Activated CD8-positive, alpha-beta memory T cell treated with anti-CD3 and anti-CD28 coated beads for 24 hours (primary cell): Measurements from ENCODE around the gene FARSB.

Experiments
- DNase-seq: peaks from one replicate; pipeline ENCODE4 v3.0.0-alpha.2; 2020

Gene FARSB

GRCh38 chr2:222656526-222657446, 894 bp upstream of the FARSB start:
- DNase-seq = no peak

GRCh38 chr2:222653280-222653679, 2.6 kb downstream of the FARSB start:
- no peak for DNase-seq

DNA sequence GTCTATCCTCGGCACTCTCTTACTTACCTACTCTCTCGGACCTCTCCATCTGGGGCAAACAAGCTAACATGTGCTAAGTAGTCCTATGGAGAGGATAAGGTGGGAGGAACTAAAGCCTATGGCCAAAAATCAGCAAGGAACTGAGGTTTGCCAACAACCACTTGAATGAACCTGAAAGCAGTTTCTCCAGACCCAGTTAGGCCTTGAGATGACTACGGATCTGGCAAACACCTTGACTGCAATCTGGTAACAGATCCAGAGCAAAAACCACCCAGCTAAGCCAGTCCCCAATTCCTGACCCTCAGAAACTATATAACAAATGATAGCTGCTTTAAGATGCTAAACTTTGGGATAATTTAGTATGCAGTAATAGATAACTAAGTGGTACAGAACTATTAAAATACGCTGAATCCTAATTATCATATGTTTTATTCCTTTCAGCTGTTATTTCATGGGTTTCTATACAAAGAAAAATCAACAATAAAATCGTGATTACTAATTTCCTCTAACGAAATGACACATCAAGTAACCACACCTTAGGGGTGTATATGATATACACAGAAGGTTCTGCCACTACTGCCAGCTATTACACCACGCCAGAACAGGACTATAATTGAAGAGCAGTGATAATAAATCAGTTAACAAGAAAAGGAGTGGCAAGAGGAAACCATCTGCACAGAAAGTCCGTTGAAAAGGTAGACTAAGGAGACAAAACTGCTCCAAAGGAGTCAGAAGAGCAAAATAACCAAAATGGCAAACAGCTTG, 3.2 kb downstream of the FARSB start:
- DNase-seq = no peak

DNA sequence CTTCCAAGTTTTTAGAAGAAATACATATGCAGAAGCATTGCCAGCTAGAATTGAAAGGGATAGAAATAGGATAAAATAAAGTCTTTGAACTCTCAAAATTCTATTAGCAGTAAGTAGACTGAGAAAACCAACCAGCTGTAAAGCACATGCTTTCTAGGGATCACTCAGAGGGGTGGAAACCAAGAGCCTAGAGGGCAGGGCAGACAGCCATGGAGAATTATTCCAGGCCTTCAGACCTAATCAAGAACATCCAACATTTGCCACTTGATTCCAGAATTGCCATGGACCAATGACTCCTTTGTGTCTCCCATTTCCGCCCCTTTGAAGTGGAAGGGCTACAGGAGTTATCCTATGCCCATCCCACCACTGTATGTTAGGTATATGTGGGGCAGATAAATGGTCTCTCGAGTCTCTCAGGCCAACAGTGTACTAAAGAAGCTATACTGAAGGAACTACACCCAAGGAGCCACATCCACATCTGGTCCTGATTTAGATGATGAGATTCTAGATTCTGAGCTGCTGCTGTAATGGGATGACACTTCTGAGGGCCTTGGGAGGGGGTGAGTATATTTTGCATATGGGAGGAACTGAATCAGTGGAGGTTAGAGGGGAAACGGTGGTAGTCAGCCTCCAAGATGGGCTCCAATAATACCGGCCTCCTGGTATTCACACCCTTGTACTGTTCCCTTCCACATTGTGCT, 4.0 kb downstream of the FARSB start:
- DNase-seq = no peak

- DNase-seq = no peak
Observed at GRCh38 chr2:222649801-222650200, 6.1 kb downstream of the FARSB start.

DNA sequence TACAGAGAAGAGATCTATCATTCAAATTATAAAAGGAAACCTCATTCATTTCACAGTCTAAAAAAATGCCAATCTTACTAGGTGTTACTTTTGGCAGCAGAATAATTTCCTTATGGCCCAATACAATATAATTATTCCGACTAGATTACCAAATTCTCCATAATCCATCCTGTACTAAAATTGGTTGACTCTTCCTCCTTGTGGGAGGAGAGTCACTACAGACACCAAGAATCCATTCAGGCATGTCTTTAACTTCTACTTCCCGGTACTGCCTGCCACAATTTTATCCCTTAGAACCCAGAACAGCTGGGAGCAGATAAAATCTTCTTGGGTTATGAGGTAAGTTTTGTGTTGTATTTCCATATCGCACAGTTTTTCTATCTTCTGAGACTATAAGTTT, 9.9 kb downstream of the FARSB start:
- DNase-seq = no peak

GRCh38 chr2:222643134-222643533, 12.8 kb downstream of the FARSB start:
- DNase-seq = no peak

GRCh38 chr2:222641336-222641735, 14.6 kb downstream of the FARSB start:
- no peak for DNase-seq

DNA sequence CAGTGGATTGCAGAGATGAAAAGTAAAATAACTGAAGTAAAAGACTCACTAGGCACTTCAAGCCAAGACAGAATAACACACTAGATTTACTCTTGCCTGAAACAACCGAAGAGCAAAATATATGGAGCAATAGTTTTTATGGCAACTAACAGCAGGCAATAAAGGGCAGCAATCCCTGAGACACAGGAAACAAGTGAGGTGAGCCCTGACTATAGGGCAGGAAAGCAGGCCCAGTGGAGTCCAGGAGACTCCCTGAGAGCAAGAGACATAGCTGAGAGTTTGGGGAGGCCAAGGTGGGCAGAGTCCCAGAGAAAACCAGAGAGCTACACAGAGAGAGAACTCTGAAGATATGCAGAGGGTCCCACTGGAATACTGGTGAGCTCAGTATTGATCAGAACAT, 18.8 kb downstream of the FARSB start:
- no peak for DNase-seq

DNA sequence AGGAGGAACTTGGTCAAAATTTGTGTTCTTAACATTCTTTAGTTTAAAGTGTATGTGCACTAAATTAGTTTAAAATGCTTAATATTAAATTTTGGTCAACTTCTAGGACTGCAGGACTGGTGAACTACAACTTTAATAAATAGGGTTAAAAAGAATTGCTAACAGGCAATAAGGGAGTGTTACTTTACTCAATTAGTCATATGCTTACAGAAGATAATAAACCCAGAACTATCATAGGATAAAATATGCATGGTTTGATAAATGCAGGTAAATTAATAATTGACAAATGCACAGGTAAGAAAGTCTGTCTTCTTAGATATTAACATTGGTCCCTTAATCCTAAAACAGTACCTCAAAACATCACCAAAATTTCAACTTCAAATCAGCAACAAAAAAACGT, 20.6 kb downstream of the FARSB start:
- DNase-seq = no peak

DNA sequence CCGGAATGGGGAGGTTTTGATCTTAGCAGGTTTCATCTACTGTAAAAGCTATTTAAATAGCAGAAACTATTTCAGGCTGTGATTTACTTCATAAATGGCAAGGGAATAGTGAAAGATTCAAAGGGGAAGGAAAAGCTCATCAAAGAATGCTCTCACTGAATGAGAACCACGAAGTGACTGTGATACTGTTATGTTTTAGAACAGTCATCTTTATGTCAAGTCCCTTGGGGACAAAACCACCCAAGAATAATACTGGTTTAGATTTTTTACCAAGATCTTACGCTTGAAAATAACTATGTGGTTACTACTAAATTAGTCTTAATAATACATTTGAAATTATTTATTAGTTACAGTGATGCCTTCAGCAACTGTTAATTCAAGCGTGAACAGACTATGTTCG, 28.1 kb downstream of the FARSB start:
- DNase-seq = no peak

GRCh38 chr2:222623756-222624309, 32.1 kb downstream of the FARSB start:
- no peak for DNase-seq

GRCh38 chr2:222622910-222623309, 33.0 kb downstream of the FARSB start:
- no peak for DNase-seq

DNA sequence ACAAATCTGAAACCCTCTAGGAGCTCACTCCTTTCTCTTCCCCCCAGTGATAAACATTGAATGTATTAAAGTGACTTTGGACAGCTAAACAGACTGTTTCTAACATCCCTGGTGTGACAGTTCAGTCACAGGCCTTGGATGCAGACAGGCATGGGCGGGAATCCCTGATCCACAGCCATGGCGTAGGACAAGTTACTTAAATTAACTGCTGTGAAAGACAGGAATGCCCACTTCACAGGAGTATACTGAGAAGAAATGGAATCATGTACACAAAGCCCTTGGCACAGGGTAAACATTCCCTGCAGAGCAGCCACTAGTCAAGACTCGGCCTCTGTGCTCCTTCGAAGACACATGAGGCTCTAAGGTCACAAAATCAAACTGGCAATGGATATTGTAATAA, 34.0 kb downstream of the FARSB start:
- no peak for DNase-seq

DNA sequence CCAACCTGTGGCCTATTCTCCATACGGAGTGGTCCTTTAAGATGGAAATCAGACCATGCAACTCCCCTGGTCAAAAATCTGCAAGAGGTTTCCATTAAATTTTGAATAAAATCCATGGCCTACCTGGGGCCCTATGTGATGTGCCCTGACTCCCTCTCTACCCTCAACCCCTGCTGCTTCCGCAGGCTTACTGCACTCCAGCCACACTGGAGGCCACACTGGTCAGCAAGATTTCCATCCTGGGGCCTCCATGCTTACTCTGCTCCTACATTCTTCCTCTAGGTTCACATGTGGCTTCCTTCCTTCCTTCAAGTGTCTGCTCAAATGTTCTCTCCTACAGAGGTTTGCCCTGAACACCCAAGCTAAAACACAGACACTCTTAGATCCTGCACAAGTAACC, 40.6 kb downstream of the FARSB start:
- DNase-seq = no peak

DNA sequence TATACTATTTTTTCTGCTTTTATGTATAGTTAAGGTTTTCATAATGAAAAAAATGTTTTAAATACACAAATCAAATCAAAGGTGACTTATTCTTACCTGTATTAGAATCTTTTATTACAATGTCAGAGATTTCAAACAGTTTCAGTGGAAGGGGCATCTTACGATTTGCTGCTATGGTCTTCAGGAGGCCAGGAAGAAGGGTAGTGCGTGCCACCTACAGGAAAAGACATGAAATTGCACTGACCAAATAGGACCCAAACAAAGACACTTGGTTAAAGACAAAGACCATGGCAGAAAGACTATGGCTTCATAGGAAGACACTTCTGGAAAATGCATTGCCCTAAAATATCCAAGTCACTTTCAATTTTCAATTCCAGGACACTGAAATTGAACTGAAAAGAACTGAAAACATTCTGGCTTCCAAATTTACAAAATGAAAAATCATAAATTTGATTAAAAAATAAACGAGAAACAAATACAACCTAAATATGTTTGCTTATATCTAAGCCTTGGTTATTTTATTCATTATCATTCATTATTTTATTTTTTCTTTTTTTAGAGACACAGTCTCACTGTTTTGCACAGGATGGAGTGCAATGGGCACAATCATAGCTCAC, 42.1 kb downstream of the FARSB start:
- DNase-seq = no peak

DNA sequence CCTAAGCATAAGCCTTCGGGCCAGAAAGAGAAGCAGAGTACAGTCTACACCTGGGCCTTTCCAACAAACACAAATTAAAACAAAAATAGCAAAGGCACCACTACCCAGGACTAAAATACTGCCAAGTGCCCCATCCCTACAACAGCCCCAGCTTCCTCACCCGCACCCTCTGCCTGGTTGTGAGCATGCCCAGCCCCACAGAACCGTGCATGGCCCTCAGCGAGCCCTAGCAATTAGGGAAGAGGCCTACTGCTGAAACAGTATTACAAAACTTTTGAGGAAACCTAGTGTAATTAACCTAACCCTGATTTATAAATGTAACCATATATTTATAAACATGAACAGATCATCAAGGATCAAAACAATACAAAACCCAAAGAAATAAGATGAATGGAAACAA, 44.2 kb downstream of the FARSB start:
- no peak for DNase-seq

GRCh38 chr2:222610746-222611145, 45.1 kb downstream of the FARSB start:
- no peak for DNase-seq

DNA sequence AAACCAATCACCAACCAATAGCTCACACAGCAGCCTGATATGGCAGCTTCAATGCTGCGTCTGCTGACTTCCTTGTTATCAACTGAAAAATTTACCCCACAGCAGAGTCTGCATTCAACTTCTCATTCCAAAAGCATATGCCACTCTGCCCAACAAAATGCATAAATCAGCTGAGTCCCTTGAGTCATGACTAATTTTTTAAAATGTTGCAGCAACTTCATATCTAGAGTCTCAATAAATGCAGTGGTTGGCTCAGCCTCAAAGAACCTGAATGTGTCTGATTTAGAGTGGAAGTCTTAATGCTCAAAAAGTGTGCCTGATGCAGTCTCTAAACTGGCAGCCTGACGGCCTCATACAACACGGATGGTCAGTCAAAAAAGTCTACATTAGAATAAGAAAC, 46.5 kb downstream of the FARSB start:
- no peak for DNase-seq

- no peak for DNase-seq
Observed at GRCh38 chr2:222608081-222608480, 47.8 kb downstream of the FARSB start.

- no peak for DNase-seq
Observed at GRCh38 chr2:222606306-222606705, 49.6 kb downstream of the FARSB start.

DNA sequence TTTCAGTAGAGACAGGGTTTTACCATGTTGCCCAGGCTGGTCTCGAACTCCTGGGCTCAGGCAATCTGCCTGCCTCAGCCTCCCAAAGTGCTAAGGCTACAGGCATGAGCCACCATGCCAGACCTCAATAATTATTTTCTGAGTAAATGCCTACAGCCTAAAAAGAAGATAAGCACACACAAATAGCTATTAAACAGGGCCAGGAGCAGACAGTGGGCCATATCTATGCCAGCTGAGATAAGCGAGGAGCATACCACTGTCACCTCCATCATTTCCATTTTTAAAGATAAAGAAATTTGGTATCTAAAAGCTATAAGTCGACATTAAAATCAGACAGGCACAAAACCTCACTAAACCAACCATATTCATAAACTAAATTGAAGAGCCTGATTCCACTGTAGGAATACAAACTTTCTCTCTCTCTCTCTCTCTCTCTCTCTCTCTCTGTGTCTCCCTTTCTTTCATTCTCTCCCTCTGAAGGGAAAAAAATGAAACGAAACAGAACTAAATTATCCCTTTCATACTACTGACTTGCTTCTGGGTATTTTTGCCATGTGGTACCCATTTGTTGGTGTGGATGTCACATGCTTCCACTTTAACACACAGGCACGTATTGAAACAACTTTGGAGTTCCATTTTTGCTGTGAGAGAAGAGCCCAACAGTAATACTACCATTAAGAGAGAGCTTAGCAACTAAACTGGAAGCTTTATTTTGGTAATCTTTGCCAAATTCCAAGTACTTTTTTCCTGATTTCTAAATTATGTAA, 51.0 kb downstream of the FARSB start:
- DNase-seq = no peak
